GM21423 (cell line): Measurements from ENCODE around the gene TP63.

ENCODE experiments used
- ATAC-seq: cut with Tn5 transposase; IDR thresholded peaks from one replicate; pipeline ENCODE4 v1.9.1; 2021; ENCODE audit warnings: mild to moderate bottlenecking, moderate library complexity; ENCODE audit not compliant: unreplicated experiment

Gene TP63

DNA sequence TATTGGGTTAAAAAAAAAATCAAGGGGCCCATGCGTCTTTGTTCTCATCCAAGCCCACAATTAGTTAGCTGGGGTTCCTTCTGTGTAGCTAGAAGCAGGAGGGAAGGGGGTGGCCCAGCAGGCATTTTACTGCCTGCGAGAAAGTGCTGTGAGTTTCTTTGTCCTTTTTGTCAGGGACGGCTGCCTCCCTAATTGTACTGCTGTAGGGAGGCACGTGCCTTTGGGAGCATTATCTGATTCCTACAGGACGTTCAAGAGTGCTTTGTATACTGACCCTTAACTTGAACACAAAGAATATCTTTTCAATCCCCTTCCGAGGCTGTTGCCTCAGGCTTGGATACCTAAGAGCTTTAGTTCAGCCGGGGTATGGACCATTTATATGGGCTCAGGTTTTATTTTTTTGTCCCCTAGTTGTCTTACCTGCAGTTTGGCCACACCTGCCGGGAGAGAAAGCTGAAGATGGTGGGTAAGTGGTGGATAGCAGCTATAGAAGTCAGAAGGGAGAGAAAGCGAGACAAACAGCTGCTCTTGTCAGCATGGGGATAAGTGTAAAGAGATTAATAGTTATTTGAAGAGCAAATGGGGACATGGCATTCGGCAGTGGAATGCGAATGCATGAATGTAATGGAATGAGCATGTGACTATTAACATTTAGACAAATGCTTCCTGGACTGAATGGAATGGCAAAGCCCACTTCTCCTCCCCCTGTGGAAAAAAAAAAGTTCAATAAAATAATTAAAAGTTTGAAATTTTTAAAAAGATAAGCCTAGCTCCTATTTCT is 175.2 kb downstream of the TP63 start:
- ATAC-seq: no peak

- no peak for ATAC-seq
Observed at GRCh38 chr3:189808246-189809007, 177.2 kb downstream of the TP63 start.

DNA sequence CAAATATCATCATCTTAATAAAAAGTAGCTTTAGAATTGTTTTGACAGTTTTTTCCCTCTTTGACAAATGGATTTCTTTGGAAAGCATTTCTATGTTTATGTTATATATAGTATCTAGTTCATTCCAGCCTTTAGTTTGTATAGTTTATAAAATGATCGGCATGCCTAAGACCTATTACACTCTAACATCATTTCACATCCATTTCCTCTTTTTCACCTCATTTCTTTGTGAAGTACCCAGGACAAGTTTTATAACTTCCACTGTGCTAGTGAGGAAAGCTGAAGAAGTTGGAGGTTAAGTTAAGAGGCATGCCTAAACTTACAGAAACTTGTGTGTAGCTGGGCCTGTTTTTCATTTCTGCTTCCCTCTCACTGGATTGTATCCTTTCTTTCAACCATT is 178.4 kb downstream of the TP63 start:
- no peak for ATAC-seq

- no peak for ATAC-seq
Observed at GRCh38 chr3:189812806-189813465, 181.7 kb downstream of the TP63 start.

DNA sequence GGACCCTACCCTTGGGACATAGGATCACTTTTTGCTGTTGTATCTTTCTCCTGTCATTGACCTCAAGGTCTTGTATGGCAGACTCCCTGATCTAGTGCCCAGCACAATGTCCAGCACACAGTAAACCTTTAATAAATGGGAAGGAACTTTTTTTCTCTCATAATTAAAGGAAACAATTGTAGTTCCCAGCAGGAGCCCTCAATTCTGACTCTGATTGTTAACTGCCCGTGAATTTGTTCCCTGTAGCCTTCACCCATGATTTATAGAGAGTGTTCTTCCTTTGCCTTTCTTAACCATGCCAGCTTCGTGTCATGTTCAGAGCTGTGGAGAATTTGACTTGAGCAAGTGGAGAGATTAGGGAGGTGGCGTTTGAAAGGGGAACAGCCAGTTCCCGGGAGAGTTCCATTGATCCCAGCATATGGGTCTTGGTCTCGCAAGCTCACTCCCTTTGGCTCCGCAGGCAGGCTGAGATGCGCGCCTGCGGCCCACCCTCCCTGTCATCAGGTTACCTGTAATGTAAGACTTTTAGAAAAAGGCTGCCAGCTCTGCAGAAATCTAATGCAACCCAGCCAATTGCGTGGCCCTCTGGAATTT is 182.6 kb downstream of the TP63 start:
- no peak for ATAC-seq

- peak; percentile 75 for ATAC-seq
Observed at GRCh38 chr3:189820365-189820720, 189.2 kb downstream of the TP63 start.

- no peak for ATAC-seq
Observed at GRCh38 chr3:189821262-189821661, 190.1 kb downstream of the TP63 start.

GRCh38 chr3:189822726-189823125 is 191.5 kb downstream of the TP63 start:
- no peak for ATAC-seq

DNA sequence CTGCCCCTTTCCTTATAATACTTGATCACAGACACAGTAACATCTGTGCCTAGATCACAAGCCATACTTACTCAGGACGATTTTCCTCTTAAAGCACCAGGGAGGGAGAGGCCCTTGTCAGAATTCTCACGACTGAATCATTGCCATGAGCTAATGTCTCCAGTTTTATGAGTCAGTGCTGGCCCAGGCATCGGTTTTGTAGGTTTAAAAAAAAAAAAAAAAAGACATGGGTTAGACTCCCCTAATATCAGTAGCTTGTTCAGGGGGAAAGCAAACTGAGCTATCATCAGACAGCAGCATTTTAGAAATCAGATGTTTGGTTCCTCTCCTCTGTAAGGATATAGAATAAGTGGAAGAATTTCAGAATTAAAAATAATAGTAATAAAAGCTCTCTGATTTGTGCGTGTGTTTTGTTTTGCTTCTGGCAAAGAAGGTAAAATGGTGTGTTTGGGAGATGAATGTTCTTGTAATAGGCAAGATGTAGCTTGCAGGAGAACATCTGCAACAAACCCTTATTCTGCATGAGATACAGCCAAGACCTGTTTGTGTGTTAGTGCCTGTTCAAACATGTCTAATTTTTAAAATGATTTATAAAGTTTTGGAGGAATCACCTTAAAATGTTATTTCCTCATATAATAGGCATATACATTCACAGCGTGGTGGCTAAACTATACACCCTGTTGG is 193.6 kb downstream of the TP63 start:
- no peak for ATAC-seq

GRCh38 chr3:189826566-189826965 is 195.4 kb downstream of the TP63 start:
- no peak for ATAC-seq

DNA sequence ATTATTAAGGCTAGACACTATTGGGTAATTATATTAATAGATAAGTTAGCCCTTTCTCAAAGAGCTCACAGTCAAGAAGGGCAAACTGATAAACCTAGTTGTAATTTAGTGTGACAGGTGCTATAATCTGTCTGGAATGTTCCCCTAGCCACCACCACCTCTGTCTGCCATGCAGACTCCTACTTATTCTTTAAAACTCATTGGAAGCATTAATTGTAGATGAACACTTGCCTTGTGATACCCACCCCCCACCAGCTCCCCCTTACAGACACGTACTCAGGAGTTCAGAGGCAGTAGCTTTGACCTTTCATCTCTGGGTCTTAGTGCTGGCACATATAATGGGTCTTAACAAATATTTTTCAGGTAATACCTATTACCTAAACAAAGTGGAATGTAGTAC is 195.9 kb downstream of the TP63 start:
- no peak for ATAC-seq

DNA sequence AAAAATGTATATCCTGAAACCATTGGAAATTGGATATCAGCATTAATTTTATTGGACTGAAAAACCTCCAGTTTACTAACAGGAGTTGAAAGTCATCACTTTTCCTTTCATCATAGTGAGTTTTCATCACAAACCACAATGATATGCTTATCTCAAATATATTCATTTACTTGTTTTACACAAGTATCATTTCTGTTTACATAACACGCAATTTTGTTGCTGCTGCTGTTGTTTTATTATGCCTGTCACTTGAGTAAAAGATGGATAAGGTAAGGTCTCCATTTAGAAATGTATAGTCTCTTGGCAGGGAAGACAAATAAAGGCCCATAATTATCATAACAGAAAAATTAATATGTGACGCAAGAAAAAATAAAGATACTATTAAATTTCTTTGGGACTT is 199.2 kb downstream of the TP63 start:
- no peak for ATAC-seq

DNA sequence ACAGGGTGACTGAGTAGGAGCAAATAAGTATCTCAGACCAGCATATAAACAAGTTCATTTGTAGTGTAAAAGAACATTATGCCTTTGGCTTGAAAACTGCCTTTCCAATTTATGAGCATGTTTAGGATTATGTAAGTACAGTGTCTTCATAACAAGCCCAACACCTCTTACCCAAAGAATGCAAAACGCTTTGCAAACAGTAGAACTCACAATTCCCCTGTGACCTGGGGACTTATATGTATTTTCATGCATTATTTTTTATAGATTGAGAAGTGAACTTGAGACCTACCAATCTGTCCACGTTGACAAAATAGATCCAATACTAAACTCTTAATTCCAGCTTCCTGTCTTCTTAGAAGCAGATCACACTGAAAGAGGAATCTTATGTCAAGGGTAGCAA is 202.1 kb downstream of the TP63 start:
- no peak for ATAC-seq

DNA sequence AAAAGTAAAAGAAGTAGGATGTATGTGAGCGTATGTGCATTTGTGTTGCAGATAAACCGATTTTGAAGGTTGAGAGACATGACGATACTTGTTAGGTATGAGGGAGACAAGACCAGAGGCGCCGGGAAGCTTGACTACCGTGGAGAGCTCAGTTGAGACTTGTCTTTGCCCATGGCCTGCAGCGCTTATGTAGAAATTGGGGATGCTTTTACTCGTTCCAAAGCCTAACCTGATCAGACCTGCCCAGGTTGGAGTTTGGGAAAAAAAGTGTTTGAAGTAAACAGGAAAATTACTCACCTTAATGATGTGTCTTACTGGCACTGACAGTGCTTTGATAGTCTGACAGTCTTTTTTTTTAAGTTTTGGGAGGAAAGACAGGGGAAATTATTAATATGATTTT is 202.8 kb downstream of the TP63 start:
- no peak for ATAC-seq

DNA sequence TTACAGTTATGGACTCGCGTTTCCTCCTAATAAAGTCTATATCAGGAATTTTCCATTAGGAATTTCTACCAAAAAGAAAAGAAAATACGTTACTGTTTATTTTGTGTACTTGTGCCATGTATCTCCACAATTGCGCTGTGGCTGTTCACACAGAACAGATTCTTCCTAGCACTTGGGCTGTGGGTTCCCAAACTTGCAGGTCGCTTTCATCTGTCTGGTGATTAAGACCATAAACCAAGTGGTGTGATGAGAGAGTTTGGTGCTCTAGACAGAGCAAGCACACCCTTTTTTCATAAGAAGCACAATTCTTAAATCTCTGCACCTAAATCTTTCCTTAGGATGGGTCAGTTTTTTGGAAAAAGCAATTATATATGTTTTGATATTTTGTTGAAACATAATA is 203.3 kb downstream of the TP63 start:
- ATAC-seq: no peak

DNA sequence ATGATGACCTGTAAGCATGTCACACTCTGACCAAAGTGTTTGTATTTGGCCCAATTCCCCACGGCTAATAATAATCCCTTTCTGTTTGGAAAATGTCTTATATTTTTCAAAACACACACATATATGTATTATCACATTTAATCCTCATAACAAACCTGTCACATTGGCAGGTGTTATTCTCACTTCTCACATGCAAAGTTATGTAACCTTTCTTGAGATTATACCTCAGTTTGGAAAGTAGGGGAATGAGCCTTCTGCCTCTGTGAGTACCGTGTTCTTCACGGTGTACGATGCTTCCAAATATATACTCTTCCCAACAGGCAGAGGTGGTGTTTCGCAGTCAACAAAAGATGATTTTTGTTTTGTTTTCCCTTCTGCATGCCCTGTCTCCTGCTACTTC is 205.6 kb downstream of the TP63 start:
- no peak for ATAC-seq

- no peak for ATAC-seq
Observed at GRCh38 chr3:189838291-189838690, 207.1 kb downstream of the TP63 start.

- no peak for ATAC-seq
Observed at GRCh38 chr3:189839576-189839975, 208.4 kb downstream of the TP63 start.

DNA sequence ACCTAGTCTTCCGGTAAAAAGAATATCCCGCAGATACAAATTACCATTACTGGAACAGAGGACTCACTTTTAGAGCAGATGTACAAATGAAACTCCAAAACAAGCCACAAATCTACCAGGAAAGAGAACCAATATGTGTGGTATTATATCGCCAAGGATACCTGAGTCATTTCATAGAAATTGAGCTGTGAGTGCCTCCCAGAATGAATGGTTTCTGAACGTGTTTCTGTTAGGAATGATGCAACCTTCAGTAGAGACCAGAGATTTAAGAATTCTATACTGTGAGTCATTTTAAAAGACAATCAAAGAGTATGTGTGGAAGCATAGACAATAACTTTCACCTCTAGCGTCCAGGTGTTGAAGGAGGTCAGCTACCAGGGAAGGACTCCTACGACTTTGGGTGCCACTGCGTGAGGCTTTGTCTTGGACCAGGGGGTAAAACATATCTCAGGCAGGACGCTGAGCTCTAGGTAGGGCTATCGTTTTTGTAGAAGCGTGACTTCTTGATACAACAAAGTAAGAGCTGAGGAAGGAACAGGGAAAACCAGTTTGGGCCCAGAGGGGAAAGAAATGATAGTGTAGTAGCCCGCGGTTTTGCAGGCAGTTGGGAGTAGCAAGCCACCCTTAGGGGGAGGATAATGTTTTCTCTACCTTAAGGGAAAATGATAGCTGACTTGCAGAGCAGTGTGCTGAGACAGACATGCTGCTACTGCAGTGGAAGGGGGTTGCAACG is 210.4 kb downstream of the TP63 start:
- ATAC-seq: no peak
